Vagina (tissue), 2 donors: ENCODE data around the gene SSTR1.

Source experiments
- POLR2A ChIP-seq, 2 donors: fragments of 450-650 bp; IDR thresholded peaks; one replicate each; pipeline ENCODE4 v1.6.1; 2017; ENCODE audit warnings: antibody characterized with exemption in 2 of 2, mild to moderate bottlenecking in 2 of 2, moderate library complexity in 2 of 2
- POLR2AphosphoS5 ChIP-seq, 2 donors: sonication (generic); formaldehyde crosslinking; IDR thresholded peaks; one replicate each; pipeline ENCODE4 v1.9.0; 2017; ENCODE audit warnings: antibody characterized with exemption in 2 of 2, mild to moderate bottlenecking in 2 of 2, low read depth in 1 of 2; ENCODE audit not compliant: insufficient read depth in 1 of 2
- TF ChIP-seq, protein P1 (sequence below), 3 experiments: fragments of 450-650 bp in 2 of 3; fragments of 200-600 bp in 1 of 3; sonication (generic) in 1 of 3; IDR thresholded peaks; one replicate each; pipeline ENCODE4 v1.5.1; 2017 to 2019; ENCODE audit warnings: antibody characterized with exemption in 3 of 3, mild to moderate bottlenecking in 2 of 3, moderate library complexity in 2 of 3

DNA sequence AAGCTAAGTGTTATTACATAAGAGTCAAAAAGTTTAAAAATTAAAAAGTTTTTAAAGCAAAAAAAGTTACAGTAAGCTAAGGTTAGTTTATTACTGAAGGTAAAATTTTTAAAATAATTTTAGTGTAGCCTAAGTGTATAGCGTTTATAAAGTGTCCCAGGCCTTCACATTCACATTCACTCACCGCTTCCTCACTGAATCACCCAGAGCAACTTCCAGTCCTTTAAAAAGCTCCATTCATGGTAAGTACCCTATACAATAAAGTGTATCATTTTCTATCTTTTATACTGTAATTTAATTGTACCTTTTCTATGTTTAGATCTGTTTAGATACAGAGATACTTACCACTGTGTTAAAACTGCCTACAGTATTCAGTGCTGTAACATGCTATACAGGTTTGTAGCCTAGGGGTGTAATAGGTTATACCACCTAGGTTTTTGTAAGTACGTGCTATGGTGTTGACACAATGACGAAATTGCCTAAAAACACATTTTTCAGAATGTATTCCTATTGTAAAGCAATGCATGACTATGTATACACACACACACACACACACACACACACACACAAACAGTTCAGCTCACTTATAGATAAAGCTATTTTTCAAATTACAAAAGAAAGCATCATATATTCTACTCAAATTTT lies 44.5 kb downstream of the SSTR1 start:
- TF ChIP-seq, protein P1, sequence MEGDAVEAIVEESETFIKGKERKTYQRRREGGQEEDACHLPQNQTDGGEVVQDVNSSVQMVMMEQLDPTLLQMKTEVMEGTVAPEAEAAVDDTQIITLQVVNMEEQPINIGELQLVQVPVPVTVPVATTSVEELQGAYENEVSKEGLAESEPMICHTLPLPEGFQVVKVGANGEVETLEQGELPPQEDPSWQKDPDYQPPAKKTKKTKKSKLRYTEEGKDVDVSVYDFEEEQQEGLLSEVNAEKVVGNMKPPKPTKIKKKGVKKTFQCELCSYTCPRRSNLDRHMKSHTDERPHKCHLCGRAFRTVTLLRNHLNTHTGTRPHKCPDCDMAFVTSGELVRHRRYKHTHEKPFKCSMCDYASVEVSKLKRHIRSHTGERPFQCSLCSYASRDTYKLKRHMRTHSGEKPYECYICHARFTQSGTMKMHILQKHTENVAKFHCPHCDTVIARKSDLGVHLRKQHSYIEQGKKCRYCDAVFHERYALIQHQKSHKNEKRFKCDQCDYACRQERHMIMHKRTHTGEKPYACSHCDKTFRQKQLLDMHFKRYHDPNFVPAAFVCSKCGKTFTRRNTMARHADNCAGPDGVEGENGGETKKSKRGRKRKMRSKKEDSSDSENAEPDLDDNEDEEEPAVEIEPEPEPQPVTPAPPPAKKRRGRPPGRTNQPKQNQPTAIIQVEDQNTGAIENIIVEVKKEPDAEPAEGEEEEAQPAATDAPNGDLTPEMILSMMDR (IDR thresholded peaks at IDR 0.05), result no peak
- no peak for TF ChIP-seq POLR2A (IDR thresholded peaks at IDR 0.05)
- no peak for TF ChIP-seq POLR2AphosphoS5 (IDR thresholded peaks at IDR 0.05; ENCODE audit: insufficient read depth in 1 of 2, low read depth in 1 of 2)
